ENCODE data around the gene DNM1.

GRCh38 chr9:128298535-128299482, 95.6 kb downstream of the DNM1 start:
- TF ChIP-seq POLR2A (IDR thresholded peaks at IDR 0.05; ENCODE audit: low read length) (no peak), GATA1 (IDR thresholded peaks at IDR 0.05; ENCODE audit: low read depth, low read length) (no peak)

Data from erythroblast (primary cell).